DND-41 (cell line): ENCODE data around the gene SNN.

Experiments used
- EZH2 ChIP-seq: IDR thresholded peaks from 3 replicates; pipeline ENCODE4 v1.6.1; 2012; ENCODE audit warnings: borderline replicate concordance, low read depth, mild to moderate bottlenecking, moderate library complexity, low read length, inconsistent platforms; ENCODE audit not compliant: severe bottlenecking
- TF ChIP-seq, protein P1 (sequence below): IDR thresholded peaks from 2 replicates; pipeline ENCODE4 v1.5.1; 2012; ENCODE audit warnings: borderline replicate concordance, low read length, moderate library complexity, mild to moderate bottlenecking; ENCODE audit not compliant: poor library complexity, severe bottlenecking; ENCODE audit errors: extremely low read depth

DNA sequence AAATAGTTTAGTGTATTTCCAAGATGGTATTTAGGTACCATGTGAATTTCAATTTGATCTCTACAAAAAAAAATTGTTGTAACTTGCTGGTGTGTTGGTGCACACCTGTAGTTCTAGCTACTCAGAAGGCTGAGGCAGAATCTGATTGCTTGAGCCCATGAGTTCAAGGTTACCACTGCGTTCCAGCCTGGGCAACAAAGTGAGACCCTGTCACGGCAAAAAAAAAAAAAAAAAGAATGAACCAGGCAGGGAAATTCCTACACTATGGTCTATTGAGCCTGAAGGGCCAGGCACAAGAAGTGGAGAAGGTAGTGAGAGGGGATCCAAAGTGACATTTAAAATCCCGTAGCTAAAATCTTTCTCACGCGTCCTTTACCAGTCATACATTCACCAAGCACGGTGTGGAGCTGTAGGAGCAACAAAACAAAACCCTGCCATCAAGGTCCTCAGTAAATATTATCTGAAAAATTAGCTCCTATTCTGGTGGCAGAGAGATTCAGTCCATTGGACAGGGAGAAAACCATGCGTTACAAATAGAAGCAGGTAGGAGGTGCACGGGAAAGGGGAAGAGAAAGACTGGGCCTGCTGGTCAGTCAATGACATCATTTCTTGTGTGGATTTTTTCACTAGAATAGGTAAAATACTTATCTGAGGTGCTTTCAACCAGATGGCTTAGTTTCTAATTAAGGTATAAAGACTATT lies 47.1 kb downstream of the SNN start:
- TF ChIP-seq EZH2: no peak
- TF ChIP-seq, protein P1, sequence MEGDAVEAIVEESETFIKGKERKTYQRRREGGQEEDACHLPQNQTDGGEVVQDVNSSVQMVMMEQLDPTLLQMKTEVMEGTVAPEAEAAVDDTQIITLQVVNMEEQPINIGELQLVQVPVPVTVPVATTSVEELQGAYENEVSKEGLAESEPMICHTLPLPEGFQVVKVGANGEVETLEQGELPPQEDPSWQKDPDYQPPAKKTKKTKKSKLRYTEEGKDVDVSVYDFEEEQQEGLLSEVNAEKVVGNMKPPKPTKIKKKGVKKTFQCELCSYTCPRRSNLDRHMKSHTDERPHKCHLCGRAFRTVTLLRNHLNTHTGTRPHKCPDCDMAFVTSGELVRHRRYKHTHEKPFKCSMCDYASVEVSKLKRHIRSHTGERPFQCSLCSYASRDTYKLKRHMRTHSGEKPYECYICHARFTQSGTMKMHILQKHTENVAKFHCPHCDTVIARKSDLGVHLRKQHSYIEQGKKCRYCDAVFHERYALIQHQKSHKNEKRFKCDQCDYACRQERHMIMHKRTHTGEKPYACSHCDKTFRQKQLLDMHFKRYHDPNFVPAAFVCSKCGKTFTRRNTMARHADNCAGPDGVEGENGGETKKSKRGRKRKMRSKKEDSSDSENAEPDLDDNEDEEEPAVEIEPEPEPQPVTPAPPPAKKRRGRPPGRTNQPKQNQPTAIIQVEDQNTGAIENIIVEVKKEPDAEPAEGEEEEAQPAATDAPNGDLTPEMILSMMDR: no peak
